GM23248 (cell line): ENCODE results near the gene HHATL.

Experiments
- EZH2 ChIP-seq: fragments of 200-600 bp; sonication (generic); IDR thresholded peaks from 2 replicates; pipeline ENCODE4 v1.6.1; 2018; ENCODE audit warnings: antibody characterized with exemption, mild to moderate bottlenecking; ENCODE audit not compliant: insufficient read depth, poor library complexity, severe bottlenecking
- EZH2phosphoT487 ChIP-seq: fragments of 200-600 bp; sonication (generic); IDR thresholded peaks from 2 replicates; pipeline ENCODE4 v1.6.1; 2018; ENCODE audit warnings: antibody characterized with exemption, moderate library complexity, mild to moderate bottlenecking, low read depth; ENCODE audit not compliant: insufficient read depth

- no peak for TF ChIP-seq EZH2phosphoT487
- TF ChIP-seq EZH2 = no peak
Measured at GRCh38 chr3:42749025-42749752, 46.6 kb upstream of the HHATL start.
